ENCODE data around the gene SH3BP5L. TPM values are rescaled to one million over a fixed set of nuclear protein-coding genes. Genes with fewer than 3 reads are reported as not detected.

SH3BP5L gene
- total RNA-seq, 4 donors from 2014 or later: 15.7 to 26.4 (median 22.8) TPM

GRCh38 chr1:248820041-248820585, 5.6 kb downstream of the SH3BP5L start:
- in situ Hi-C loops (cut with MboI; ENCODE audit: low sequenced_read_pairs in 4 of 4) (no loop called here), intact Hi-C loops (cut with DNase I; ENCODE audit: low total_unique reads) (no loop called here)
- no peaks in the 10 kb centered on the region for H3K9me3 ChIP-seq
- no peak overlapping the region for H3K27ac ChIP-seq
- peaks cover 47 to 53% of the 10 kb centered on the region in 2 donors for H3K4me1 ChIP-seq
- peaks cover 0 to 24% of the 10 kb centered on the region in 2 donors for H3K36me3 ChIP-seq
- DNase-seq (no peak), ATAC-seq (no peak)
- TF ChIP-seq, protein P1, sequence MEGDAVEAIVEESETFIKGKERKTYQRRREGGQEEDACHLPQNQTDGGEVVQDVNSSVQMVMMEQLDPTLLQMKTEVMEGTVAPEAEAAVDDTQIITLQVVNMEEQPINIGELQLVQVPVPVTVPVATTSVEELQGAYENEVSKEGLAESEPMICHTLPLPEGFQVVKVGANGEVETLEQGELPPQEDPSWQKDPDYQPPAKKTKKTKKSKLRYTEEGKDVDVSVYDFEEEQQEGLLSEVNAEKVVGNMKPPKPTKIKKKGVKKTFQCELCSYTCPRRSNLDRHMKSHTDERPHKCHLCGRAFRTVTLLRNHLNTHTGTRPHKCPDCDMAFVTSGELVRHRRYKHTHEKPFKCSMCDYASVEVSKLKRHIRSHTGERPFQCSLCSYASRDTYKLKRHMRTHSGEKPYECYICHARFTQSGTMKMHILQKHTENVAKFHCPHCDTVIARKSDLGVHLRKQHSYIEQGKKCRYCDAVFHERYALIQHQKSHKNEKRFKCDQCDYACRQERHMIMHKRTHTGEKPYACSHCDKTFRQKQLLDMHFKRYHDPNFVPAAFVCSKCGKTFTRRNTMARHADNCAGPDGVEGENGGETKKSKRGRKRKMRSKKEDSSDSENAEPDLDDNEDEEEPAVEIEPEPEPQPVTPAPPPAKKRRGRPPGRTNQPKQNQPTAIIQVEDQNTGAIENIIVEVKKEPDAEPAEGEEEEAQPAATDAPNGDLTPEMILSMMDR (IDR thresholded peaks at IDR 0.05 in 4 of 5, conservative IDR thresholded peaks at IDR 0.05 in 1 of 5): no peak
- TF ChIP-seq POLR2A (IDR thresholded peaks at IDR 0.05): no peak
- no peak overlapping the region for H3K4me3 ChIP-seq
- no peaks in the 10 kb centered on the region for H3K27me3 ChIP-seq

DNA sequence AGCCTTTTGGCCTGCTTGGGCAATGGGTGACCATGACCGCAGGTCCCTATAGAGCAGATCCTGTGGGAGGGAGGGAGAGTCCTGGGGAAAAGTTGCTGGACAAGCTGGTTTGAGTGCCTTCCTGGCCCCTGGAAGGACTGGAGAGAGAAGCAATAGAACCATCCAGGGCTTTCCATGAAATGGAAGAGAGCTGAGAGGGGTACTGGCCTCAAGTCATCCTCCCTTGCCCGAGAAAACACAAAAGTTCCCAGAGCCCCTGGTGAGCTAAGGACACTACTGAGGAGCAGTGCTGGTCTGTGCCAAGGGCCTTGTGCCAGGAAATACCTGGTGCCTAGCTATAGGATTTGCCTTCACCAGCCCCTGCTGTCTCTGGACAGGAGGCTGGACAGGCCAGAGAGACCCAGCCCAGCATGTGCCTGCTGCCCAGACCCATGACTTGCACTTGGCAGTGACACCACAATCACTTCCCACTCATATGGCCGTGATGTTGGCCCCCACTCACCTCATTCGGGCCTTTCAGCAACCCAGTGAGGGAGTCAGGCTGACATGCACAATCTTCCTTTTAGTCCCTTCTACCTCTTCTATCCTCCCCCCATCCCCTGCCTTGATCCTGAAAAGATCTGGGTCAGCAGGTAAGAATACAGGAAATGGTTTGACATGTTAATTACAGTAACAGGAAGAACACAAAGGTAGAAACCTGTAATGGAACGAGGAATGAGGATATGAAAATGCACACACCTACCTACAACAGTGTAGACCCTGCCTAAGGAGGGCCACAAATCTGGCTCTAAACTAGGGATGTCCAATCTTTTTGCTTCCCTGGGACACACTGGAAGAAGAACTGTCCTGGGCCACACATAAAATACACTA, 7.0 kb downstream of the SH3BP5L start:
- TF ChIP-seq POLR2A (IDR thresholded peaks at IDR 0.05): no peak
- TF ChIP-seq, protein P1 (IDR thresholded peaks at IDR 0.05 in 4 of 5, conservative IDR thresholded peaks at IDR 0.05 in 1 of 5): no peak
- no peak overlapping the region for H3K4me3 ChIP-seq
- intact Hi-C loops (cut with DNase I; ENCODE audit: low total_unique reads): no loop called here
- in situ Hi-C loops (cut with MboI; ENCODE audit: low sequenced_read_pairs in 4 of 4): no loop called here
- peaks cover 0 to 34% of the 10 kb centered on the region in 2 donors for H3K36me3 ChIP-seq
- ATAC-seq (no peak), DNase-seq (no peak)
- no peaks in the 10 kb centered on the region for H3K27me3 ChIP-seq
- H3K4me1 ChIP-seq: peaks cover 34 to 39% of the 10 kb centered on the region in 2 donors
- H3K27ac ChIP-seq: peak overlapping the region in 1 of 4 donors; percentile 28
- no peaks in the 10 kb centered on the region for H3K9me3 ChIP-seq

- TF ChIP-seq POLR2A (IDR thresholded peaks at IDR 0.05): no peak
- TF ChIP-seq, protein P1 (IDR thresholded peaks at IDR 0.05 in 4 of 5, conservative IDR thresholded peaks at IDR 0.05 in 1 of 5): no peak
- no peak for DNase-seq
- no peak for ATAC-seq
- intact Hi-C loops (cut with DNase I; ENCODE audit: low total_unique reads): loop anchor here (1.0 kb wide), 1 partner anchor 13 kb away; no protein-coding TSS in a partner anchor
- in situ Hi-C loops (cut with MboI; ENCODE audit: low sequenced_read_pairs in 4 of 4): no loop called here
- Histone ChIP-seq H3K9me3 (no peaks in the 10 kb centered on the region), H3K4me1 (peaks cover 17 to 22% of the 10 kb centered on the region in 2 donors), H3K36me3 (peaks cover 0 to 49% of the 10 kb centered on the region in 2 donors), H3K27me3 (no peaks in the 10 kb centered on the region), H3K27ac (no peak overlapping the region), H3K4me3 (no peak overlapping the region)
These were observed 8.7 kb downstream of the SH3BP5L start for GRCh38 chr1:248817065-248817464.

GRCh38 chr1:248816042-248816851, 9.5 kb downstream of the SH3BP5L start:
- H3K9me3 ChIP-seq: no peaks in the 10 kb centered on the region
- no peak for DNase-seq
- H3K27ac ChIP-seq: no peak overlapping the region
- H3K27me3 ChIP-seq: no peaks in the 10 kb centered on the region
- H3K36me3 ChIP-seq: peaks cover 0 to 57% of the 10 kb centered on the region in 2 donors
- in situ Hi-C loops (cut with MboI; ENCODE audit: low sequenced_read_pairs in 4 of 4): no loop called here
- intact Hi-C loops (cut with DNase I; ENCODE audit: low total_unique reads): no loop called here
- H3K4me1 ChIP-seq: peaks cover 9 to 14% of the 10 kb centered on the region in 2 donors
- no peak overlapping the region for H3K4me3 ChIP-seq
- TF ChIP-seq, protein P1 (IDR thresholded peaks at IDR 0.05 in 4 of 5, conservative IDR thresholded peaks at IDR 0.05 in 1 of 5): no peak
- TF ChIP-seq POLR2A (IDR thresholded peaks at IDR 0.05): no peak
- no peak for ATAC-seq

Measured in gastrocnemius medialis (tissue), 4 donors.